ENCODE results near the gene SLC4A5. TPM values are rescaled to one million over a fixed set of nuclear protein-coding genes. Genes with fewer than 3 reads are reported as not detected.
"Not testable (repeated sequence)": the region's sequence is repeated elsewhere in the genome, so short reads cannot be mapped to it uniquely, and the experiment has no call there.

The SLC4A5 gene
- total and polyA plus RNA-seq, 4 donors, result 0.85 to 9.6 (median 3.9) TPM

GRCh38 chr2:74188018-74188601, 155.1 kb downstream of the SLC4A5 start:
- WGBS, 2 donors, result 77 to 84% methylated on average over 6 of the region's 6 CpGs
- Histone ChIP-seq H3K36me3 (ENCODE audit: control insufficient read depth in 4 of 4, insufficient read depth in 4 of 4, low read length in 4 of 4) (no peaks in the 10 kb centered on the region), H3K27me3 (ENCODE audit: control insufficient read depth in 3 of 3, insufficient read depth in 3 of 3, low read length in 2 of 3) (no peaks in the 10 kb centered on the region), H3K27ac (ENCODE audit: low read depth in 1 of 2, low read length in 1 of 2) (no peak overlapping the region), H3K9me3 (ENCODE audit: control insufficient read depth in 4 of 4, insufficient read depth in 3 of 4, low read length in 3 of 4) (no peaks in the 10 kb centered on the region), H3K9ac (ENCODE audit: insufficient read depth in 1 of 2, low read length in 2 of 2) (no peak overlapping the region), H3K4me3 (no peak overlapping the region), H3K4me1 (ENCODE audit: control insufficient read depth in 5 of 5, insufficient read depth in 5 of 5, low read length in 5 of 5) (no peaks in the 10 kb centered on the region)
- DNase-seq (no peak), ATAC-seq (ENCODE audit: insufficient read depth, low FRiP score) (no peak)
- TF ChIP-seq, protein P1, sequence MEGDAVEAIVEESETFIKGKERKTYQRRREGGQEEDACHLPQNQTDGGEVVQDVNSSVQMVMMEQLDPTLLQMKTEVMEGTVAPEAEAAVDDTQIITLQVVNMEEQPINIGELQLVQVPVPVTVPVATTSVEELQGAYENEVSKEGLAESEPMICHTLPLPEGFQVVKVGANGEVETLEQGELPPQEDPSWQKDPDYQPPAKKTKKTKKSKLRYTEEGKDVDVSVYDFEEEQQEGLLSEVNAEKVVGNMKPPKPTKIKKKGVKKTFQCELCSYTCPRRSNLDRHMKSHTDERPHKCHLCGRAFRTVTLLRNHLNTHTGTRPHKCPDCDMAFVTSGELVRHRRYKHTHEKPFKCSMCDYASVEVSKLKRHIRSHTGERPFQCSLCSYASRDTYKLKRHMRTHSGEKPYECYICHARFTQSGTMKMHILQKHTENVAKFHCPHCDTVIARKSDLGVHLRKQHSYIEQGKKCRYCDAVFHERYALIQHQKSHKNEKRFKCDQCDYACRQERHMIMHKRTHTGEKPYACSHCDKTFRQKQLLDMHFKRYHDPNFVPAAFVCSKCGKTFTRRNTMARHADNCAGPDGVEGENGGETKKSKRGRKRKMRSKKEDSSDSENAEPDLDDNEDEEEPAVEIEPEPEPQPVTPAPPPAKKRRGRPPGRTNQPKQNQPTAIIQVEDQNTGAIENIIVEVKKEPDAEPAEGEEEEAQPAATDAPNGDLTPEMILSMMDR (IDR thresholded peaks at IDR 0.05; ENCODE audit: control extremely low read depth, extremely low read depth), result no peak

GRCh38 chr2:74186706-74187105, 156.5 kb downstream of the SLC4A5 start:
- not testable (repeated sequence) for ATAC-seq (ENCODE audit: insufficient read depth, low FRiP score); H3K9ac ChIP-seq (ENCODE audit: insufficient read depth in 1 of 2, low read length in 2 of 2); H3K9me3 ChIP-seq (ENCODE audit: control insufficient read depth in 4 of 4, insufficient read depth in 3 of 4, low read length in 3 of 4); DNase-seq; H3K4me3 ChIP-seq; H3K4me1 ChIP-seq (ENCODE audit: control insufficient read depth in 5 of 5, insufficient read depth in 5 of 5, low read length in 5 of 5); H3K27me3 ChIP-seq (ENCODE audit: control insufficient read depth in 3 of 3, insufficient read depth in 3 of 3, low read length in 2 of 3); H3K36me3 ChIP-seq (ENCODE audit: control insufficient read depth in 4 of 4, insufficient read depth in 4 of 4, low read length in 4 of 4); H3K27ac ChIP-seq (ENCODE audit: low read depth in 1 of 2, low read length in 1 of 2)
- 95 to 98% methylated on average over 15 of the region's 15 CpGs for WGBS, 2 donors

DNA sequence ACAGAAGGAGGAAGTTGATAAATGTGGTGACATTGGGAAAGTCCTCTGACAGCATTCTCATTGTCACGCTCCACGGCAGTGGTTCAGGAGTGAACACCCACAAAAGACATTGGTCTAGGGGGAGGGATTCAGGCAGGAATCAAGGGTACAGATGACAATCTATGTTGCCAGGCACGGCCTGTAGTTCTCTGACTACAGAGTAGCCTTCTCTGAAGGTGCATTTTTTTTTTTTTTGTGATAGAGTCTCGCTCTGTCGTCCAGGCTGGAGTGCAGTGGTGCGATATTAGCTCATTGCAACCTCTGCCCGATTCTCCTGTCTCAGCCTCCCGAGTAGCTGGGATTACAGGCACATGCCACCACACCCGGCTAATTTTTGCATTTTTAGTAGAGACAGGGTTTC, 157.2 kb downstream of the SLC4A5 start:
- H3K9me3 ChIP-seq (ENCODE audit: control insufficient read depth in 4 of 4, insufficient read depth in 3 of 4, low read length in 3 of 4), result no peaks in the 10 kb centered on the region
- H3K4me3 ChIP-seq, result no peak overlapping the region
- ATAC-seq (ENCODE audit: insufficient read depth, low FRiP score) (peak; percentile 83), DNase-seq (peak in 1 of 3 donors; percentile 15)
- H3K36me3 ChIP-seq (ENCODE audit: control insufficient read depth in 4 of 4, insufficient read depth in 4 of 4, low read length in 4 of 4), result no peaks in the 10 kb centered on the region
- H3K27me3 ChIP-seq (ENCODE audit: control insufficient read depth in 3 of 3, insufficient read depth in 3 of 3, low read length in 2 of 3), result no peaks in the 10 kb centered on the region
- H3K9ac ChIP-seq (ENCODE audit: insufficient read depth in 1 of 2, low read length in 2 of 2), result no peak overlapping the region
- WGBS, 2 donors, result 48 to 62% methylated on average over 9 of the region's 9 CpGs
- H3K27ac ChIP-seq (ENCODE audit: low read depth in 1 of 2, low read length in 1 of 2), result peak overlapping the region in 1 of 2 donors; percentile 7
- TF ChIP-seq, protein P1 (IDR thresholded peaks at IDR 0.05; ENCODE audit: control extremely low read depth, extremely low read depth), result no peak
- H3K4me1 ChIP-seq (ENCODE audit: control insufficient read depth in 5 of 5, insufficient read depth in 5 of 5, low read length in 5 of 5), result no peaks in the 10 kb centered on the region

- 81 to 93% methylated on average over 2 of the region's 2 CpGs for WGBS, 2 donors
- Histone ChIP-seq H3K9me3 (ENCODE audit: control insufficient read depth in 4 of 4, insufficient read depth in 3 of 4, low read length in 3 of 4) (no peaks in the 10 kb centered on the region), H3K27me3 (ENCODE audit: control insufficient read depth in 3 of 3, insufficient read depth in 3 of 3, low read length in 2 of 3) (no peaks in the 10 kb centered on the region), H3K36me3 (ENCODE audit: control insufficient read depth in 4 of 4, insufficient read depth in 4 of 4, low read length in 4 of 4) (no peaks in the 10 kb centered on the region), H3K27ac (ENCODE audit: low read depth in 1 of 2, low read length in 1 of 2) (no peak overlapping the region), H3K4me3 (no peak overlapping the region), H3K4me1 (ENCODE audit: control insufficient read depth in 5 of 5, insufficient read depth in 5 of 5, low read length in 5 of 5) (peaks cover 0 to 3% (median 0%) of the 10 kb centered on the region in 5 donors), H3K9ac (ENCODE audit: insufficient read depth in 1 of 2, low read length in 2 of 2) (no peak overlapping the region)
- ATAC-seq (ENCODE audit: insufficient read depth, low FRiP score), result no peak
- TF ChIP-seq, protein P1 (IDR thresholded peaks at IDR 0.05; ENCODE audit: control extremely low read depth, extremely low read depth), result no peak
- no peak for DNase-seq
Measured at GRCh38 chr2:74183878-74184277, 159.3 kb downstream of the SLC4A5 start.

Data from lung (tissue), 12 donors.